Psoas muscle (tissue), 8 donors: ENCODE data around the gene HDAC3. TPM values are rescaled to one million over a fixed set of nuclear protein-coding genes. Genes with fewer than 3 reads are reported as not detected.

Experiments
- ATAC-seq, 4 donors: fragments of 200-7000 bp; cut with Tn5 transposase; one replicate each; pipeline ENCODE4 v1.9.1; 2020; ENCODE audit warnings: moderate library complexity in 3 of 4, mild to moderate bottlenecking in 2 of 4
- DNase-seq, 2 donors: peaks; one replicate each; pipeline ENCODE4 v3.0.0-alpha.2; 2020
- H3K27ac ChIP-seq: fragments of 200-600 bp; one replicate; pipeline ENCODE4 v1.8.0; 2022
- H3K27me3 ChIP-seq, 3 donors: fragments of 200-600 bp in 1 of 3; one replicate each; pipeline versions ENCODE4 v1.6.1 to v1.8.0; 2013 to 2022; ENCODE audit warnings: low read length in 2 of 3, mild to moderate bottlenecking in 2 of 3, moderate library complexity in 1 of 3; ENCODE audit not compliant: insufficient read depth in 3 of 3
- H3K36me3 ChIP-seq, 2 donors: fragments of 200-600 bp in 1 of 2; one replicate each; pipeline versions ENCODE4 v1.6.1 to v1.8.0; 2013 to 2022; ENCODE audit warnings: low read depth in 1 of 2, mild to moderate bottlenecking in 1 of 2, moderate library complexity in 1 of 2; ENCODE audit not compliant: insufficient read depth in 1 of 2
- H3K4me1 ChIP-seq: fragments of 200-600 bp; one replicate; pipeline ENCODE4 v1.8.0; 2022
- H3K4me3 ChIP-seq: fragments of 200-600 bp; one replicate; pipeline ENCODE4 v1.8.0; 2022; ENCODE audit warnings: mild to moderate bottlenecking
- H3K9me3 ChIP-seq: fragments of 200-600 bp; one replicate; pipeline ENCODE4 v1.8.0; 2022
- WGBS, 3 donors: extraction: QIAGEN DNeasy Blood & Tissue Kit; methylation state at CpG; one replicate each; pipeline versions ENCODE4 v1.1.6 to v1.1.7; 2013; 5-methylcytosine and 5-hydroxymethylcytosine counted together
- intact Hi-C, 2 donors: fragments of 100-400 bp; cut with DNase I; formaldehyde crosslinking; loops; one replicate each; pipeline versions ENCODE4 v1.11.0 to v1.14.2; 2022
- polyA plus RNA-seq, 3 donors: library from polyadenylated mRNA; stranded (reverse); fragments of 200-250 nt; gene quantifications; one replicate each; pipeline ENCODE4 v1.2.3, GENCODE V29; 2013
- total RNA-seq, 4 donors: library from RNA; stranded (reverse); fragmentation: NEBNext Ultra II Directional in 2 of 4; extraction: Animal tissue kit (Norgen Biotek cat#: 25700) in 2 of 4; gene quantifications; one replicate each; pipeline versions ENCODE4 v1.2.1 to v1.2.4, GENCODE V29; 2021 to 2023
- TF ChIP-seq, protein P1 (sequence below): fragments of 200-600 bp; IDR thresholded peaks from one replicate; pipeline ENCODE4 v1.8.0; 2022; ENCODE audit warnings: antibody characterized with exemption
- donor health status: healthy with polysubstance abuse.
- donor health status: DM: no; HTN: no; CAD: no; lungs with moderate emphysema.
- donor health status: Bipolar disorder and iron deficiency.
- donor health status: healthy.
- donor health status: DM: yes; HTN: yes; CAD: no.
- donor health status: DM: no; HTN: no; CAD: no.
- donor health status: DM: no; HTN: no; CAD: no.
- donor health status: DM: yes; HTN: yes; CAD: no.

The HDAC3 gene
- total and polyA plus RNA-seq, 7 donors = 16.9 to 41.3 (median 30.1) TPM

GRCh38 chr5:141641634-141642267 lies 5.1 kb upstream of the HDAC3 start:
- H3K36me3 ChIP-seq = no peaks in the 10 kb centered on the region
- H3K4me1 ChIP-seq = peaks cover 8% of the 10 kb centered on the region
- no peak overlapping the region for H3K27ac ChIP-seq
- TF ChIP-seq, protein P1, sequence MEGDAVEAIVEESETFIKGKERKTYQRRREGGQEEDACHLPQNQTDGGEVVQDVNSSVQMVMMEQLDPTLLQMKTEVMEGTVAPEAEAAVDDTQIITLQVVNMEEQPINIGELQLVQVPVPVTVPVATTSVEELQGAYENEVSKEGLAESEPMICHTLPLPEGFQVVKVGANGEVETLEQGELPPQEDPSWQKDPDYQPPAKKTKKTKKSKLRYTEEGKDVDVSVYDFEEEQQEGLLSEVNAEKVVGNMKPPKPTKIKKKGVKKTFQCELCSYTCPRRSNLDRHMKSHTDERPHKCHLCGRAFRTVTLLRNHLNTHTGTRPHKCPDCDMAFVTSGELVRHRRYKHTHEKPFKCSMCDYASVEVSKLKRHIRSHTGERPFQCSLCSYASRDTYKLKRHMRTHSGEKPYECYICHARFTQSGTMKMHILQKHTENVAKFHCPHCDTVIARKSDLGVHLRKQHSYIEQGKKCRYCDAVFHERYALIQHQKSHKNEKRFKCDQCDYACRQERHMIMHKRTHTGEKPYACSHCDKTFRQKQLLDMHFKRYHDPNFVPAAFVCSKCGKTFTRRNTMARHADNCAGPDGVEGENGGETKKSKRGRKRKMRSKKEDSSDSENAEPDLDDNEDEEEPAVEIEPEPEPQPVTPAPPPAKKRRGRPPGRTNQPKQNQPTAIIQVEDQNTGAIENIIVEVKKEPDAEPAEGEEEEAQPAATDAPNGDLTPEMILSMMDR = no peak
- intact Hi-C loops = no loop called here
- peaks cover 0 to 8% (median 0%) of the 10 kb centered on the region in 3 donors for H3K27me3 ChIP-seq
- ATAC-seq = no peak
- H3K9me3 ChIP-seq = no peaks in the 10 kb centered on the region
- DNase-seq = no peak
- WGBS, 3 donors = 89 to 97% (median 96%) methylated on average over 2 of the region's 2 CpGs
- H3K4me3 ChIP-seq = no peak overlapping the region

- Histone ChIP-seq H3K9me3 (no peaks in the 10 kb centered on the region), H3K27me3 (peaks cover 0 to 8% (median 0%) of the 10 kb centered on the region in 3 donors), H3K36me3 (no peaks in the 10 kb centered on the region), H3K27ac (no peak overlapping the region), H3K4me3 (no peak overlapping the region), H3K4me1 (peaks cover 8% of the 10 kb centered on the region)
- WGBS, 3 donors = 78 to 82% (median 79%) methylated on average over 9 of the region's 9 CpGs
- no peak for DNase-seq
- TF ChIP-seq, protein P1 = no peak
- intact Hi-C loops = no loop called here
- ATAC-seq = no peak
Measured at GRCh38 chr5:141640698-141641097, 4.0 kb upstream of the HDAC3 start.

GRCh38 chr5:141640051-141640415 lies 3.4 kb upstream of the HDAC3 start:
- no peaks in the 10 kb centered on the region for H3K36me3 ChIP-seq
- no peak for DNase-seq
- H3K9me3 ChIP-seq = no peaks in the 10 kb centered on the region
- H3K4me3 ChIP-seq = no peak overlapping the region
- H3K4me1 ChIP-seq = peaks cover 13% of the 10 kb centered on the region
- TF ChIP-seq, protein P1 = no peak
- no peak overlapping the region for H3K27ac ChIP-seq
- WGBS, 3 donors = 81 to 92% (median 87%) methylated on average over 3 of the region's 3 CpGs
- intact Hi-C loops = no loop called here
- no peak for ATAC-seq
- H3K27me3 ChIP-seq = peaks cover 0 to 8% (median 0%) of the 10 kb centered on the region in 3 donors

GRCh38 chr5:141639357-141640050 lies 2.9 kb upstream of the HDAC3 start:
- Histone ChIP-seq H3K36me3 (peaks cover 2% of the 10 kb centered on the region in 2 donors), H3K9me3 (no peaks in the 10 kb centered on the region), H3K4me1 (peaks cover 15% of the 10 kb centered on the region), H3K27ac (no peak overlapping the region), H3K4me3 (no peak overlapping the region), H3K27me3 (peaks cover 0 to 8% (median 0%) of the 10 kb centered on the region in 3 donors)
- intact Hi-C loops = no loop called here
- WGBS, 3 donors = 83 to 92% (median 91%) methylated on average over 12 of the region's 12 CpGs
- DNase-seq = no peak
- ATAC-seq = no peak
- TF ChIP-seq, protein P1 = no peak
